ENCODE results near the gene ARHGEF40. TPM values are rescaled to one million over a fixed set of nuclear protein-coding genes. Genes with fewer than 3 reads are reported as not detected.

Gene ARHGEF40
- total RNA-seq, 3 donors from 2014 or later = 44.3 to 69.3 (median 47.8) TPM

DNA sequence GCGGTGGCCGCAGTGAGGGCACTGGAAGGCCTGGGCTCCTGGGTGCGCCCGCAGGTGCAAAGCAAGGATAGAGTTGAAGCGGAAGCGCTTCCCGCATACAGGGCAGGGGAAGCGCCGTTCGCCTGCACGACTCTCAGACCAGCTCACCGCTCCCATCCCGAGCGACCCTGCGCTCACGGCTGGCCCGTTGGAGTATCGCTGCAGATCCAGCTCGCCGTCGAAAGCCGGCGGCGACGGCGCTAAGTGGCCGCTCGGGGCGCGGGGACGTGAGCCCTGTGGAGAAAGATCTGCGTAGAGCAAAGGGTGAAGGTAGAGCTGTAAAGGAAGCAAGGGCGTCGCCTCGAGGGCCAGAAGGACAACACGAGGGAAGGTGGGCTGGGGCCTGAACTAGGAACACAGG is 22.9 kb downstream of the ARHGEF40 start:
- Histone ChIP-seq H3K9me3 (no peaks in the 10 kb centered on the region), H3K36me3 (ENCODE audit: low read depth) (no peaks in the 10 kb centered on the region), H3K4me3 (no peak overlapping the region), H3K4me1 (ENCODE audit: low read depth) (peaks cover 26% of the 10 kb centered on the region)
- DNase-seq = no peak
- ATAC-seq = no peak
- intact Hi-C loops (cut with DNase I, micrococcal nuclease) = loop anchor here in 1 of 2 donors (10.0 kb wide), 1 partner anchor 78 kb away; no protein-coding TSS in a partner anchor
- TF ChIP-seq, protein P1, sequence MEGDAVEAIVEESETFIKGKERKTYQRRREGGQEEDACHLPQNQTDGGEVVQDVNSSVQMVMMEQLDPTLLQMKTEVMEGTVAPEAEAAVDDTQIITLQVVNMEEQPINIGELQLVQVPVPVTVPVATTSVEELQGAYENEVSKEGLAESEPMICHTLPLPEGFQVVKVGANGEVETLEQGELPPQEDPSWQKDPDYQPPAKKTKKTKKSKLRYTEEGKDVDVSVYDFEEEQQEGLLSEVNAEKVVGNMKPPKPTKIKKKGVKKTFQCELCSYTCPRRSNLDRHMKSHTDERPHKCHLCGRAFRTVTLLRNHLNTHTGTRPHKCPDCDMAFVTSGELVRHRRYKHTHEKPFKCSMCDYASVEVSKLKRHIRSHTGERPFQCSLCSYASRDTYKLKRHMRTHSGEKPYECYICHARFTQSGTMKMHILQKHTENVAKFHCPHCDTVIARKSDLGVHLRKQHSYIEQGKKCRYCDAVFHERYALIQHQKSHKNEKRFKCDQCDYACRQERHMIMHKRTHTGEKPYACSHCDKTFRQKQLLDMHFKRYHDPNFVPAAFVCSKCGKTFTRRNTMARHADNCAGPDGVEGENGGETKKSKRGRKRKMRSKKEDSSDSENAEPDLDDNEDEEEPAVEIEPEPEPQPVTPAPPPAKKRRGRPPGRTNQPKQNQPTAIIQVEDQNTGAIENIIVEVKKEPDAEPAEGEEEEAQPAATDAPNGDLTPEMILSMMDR (IDR thresholded peaks at IDR 0.05) = no peak

DNA sequence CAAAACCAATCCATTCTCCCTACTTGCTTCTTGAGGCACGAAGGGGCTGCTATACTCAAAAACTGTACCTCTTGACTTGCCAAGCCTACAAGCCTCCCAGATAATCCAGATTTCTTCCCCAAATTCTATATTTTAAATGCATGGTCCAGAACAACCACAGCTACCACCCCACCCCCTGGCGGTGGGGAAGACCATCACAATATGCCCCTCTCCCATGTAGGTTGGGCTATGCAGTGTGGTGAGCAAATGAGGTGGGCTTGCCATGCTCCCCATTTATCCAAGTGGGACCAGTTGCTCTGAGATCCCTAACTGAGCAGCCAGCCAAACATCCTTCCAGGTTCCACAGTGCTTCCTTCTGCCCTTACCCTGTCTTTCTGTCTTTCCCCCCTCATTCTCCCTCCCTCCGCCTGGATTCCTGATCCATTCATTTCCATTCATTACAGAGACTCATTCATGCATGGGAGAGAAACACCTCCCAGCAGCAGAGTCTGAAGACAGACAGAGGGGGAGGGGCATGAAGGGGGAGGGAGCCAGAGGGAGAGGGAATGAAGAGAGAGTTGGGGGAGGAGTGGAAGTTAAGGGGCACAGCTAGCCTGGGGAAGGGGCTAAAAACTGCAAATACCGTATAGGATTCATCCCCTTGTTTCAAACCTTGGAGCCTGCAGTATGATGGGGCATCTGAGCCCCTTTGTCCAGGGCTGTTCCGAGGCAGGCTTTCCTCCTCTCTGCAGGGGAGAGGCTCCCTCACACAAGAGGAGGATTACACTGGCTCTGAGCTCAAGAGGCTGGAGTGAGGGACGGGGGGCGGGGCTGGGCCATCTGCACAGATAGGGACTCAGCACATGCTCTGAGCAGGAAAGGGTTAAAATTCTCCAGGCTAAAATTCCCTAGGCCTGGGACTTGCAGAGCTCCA is 23.9 kb downstream of the ARHGEF40 start:
- Histone ChIP-seq H3K4me1 (ENCODE audit: low read depth) (peaks cover 21% of the 10 kb centered on the region), H3K9me3 (no peaks in the 10 kb centered on the region), H3K36me3 (ENCODE audit: low read depth) (no peaks in the 10 kb centered on the region), H3K4me3 (no peak overlapping the region)
- DNase-seq = no peak
- ATAC-seq = no peak
- TF ChIP-seq, protein P1 (IDR thresholded peaks at IDR 0.05) = no peak
- intact Hi-C loops (cut with DNase I, micrococcal nuclease) = loop anchor here in 1 of 2 donors (10.0 kb wide), 1 partner anchor 79 kb away; no protein-coding TSS in a partner anchor

DNA sequence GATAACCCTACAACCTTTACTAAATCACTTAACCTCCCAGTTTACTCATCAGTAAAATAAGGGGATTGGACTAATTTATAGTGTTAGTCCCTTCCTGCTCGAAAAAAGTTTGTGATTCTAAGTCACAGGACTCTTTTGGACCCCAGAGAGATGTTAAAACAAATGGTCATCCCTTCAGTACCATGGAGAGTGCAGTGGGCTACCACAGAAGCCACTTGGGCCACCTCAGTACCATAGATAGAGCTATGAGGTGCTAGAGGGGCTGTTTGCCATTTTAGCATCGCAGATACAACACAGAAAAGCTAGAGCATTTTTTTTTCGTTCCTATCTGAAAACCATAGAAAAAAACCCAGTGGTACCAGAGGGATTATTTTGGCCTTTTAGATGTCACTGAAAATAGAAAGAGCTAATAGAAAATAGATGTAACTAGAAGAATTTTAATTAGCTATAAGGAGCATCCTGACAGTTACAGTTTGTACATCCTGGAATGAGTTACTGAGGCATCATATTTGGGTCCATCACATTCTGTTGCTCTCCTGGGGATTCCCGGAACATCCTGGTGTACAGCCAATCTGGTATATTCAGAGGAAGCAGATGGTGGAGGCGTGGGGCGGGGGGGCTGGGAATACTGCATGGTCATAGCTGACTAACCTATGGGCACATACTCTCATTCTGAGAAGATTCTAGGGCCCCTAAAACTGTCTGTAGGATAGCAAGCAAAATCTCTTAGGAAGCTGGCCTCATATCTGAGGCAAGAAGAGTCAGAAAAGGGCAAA is 25.5 kb downstream of the ARHGEF40 start:
- Histone ChIP-seq H3K36me3 (ENCODE audit: low read depth) (no peaks in the 10 kb centered on the region), H3K4me3 (no peak overlapping the region), H3K4me1 (ENCODE audit: low read depth) (peaks cover 17% of the 10 kb centered on the region), H3K9me3 (no peaks in the 10 kb centered on the region)
- TF ChIP-seq, protein P1 (IDR thresholded peaks at IDR 0.05) = no peak
- no peak for DNase-seq
- no peak for ATAC-seq
- intact Hi-C loops (cut with DNase I, micrococcal nuclease) = loop anchor here in 1 of 2 donors (10.0 kb wide), 1 partner anchor 81 kb away; no protein-coding TSS in a partner anchor

DNA sequence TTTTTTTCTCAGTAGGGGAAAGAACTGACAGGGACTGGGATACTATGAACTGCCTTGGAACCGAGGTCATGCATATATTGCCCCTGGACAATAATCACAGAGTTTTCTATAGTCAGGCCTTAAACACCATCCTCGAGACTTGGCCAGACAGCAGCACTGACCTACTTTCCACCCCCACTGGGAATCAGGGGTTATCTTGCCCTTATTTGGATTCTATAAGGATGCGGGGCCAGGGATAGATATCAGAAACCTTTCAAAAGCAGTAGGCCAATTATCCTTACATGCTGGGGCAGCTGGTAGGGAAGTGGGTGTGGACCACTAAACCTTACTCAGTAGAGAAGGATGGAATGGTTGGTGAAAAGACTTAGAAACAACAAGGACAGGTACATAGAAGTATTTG is 26.3 kb downstream of the ARHGEF40 start:
- H3K9me3 ChIP-seq = no peaks in the 10 kb centered on the region
- peaks cover 18% of the 10 kb centered on the region for H3K4me1 ChIP-seq (ENCODE audit: low read depth)
- no peak overlapping the region for H3K4me3 ChIP-seq
- DNase-seq (no peak), ATAC-seq (no peak)
- TF ChIP-seq, protein P1 (IDR thresholded peaks at IDR 0.05) = no peak
- H3K36me3 ChIP-seq (ENCODE audit: low read depth) = no peaks in the 10 kb centered on the region
- intact Hi-C loops (cut with DNase I, micrococcal nuclease) = loop anchor here in 1 of 2 donors (10.0 kb wide), 1 partner anchor 82 kb away; no protein-coding TSS in a partner anchor

DNA sequence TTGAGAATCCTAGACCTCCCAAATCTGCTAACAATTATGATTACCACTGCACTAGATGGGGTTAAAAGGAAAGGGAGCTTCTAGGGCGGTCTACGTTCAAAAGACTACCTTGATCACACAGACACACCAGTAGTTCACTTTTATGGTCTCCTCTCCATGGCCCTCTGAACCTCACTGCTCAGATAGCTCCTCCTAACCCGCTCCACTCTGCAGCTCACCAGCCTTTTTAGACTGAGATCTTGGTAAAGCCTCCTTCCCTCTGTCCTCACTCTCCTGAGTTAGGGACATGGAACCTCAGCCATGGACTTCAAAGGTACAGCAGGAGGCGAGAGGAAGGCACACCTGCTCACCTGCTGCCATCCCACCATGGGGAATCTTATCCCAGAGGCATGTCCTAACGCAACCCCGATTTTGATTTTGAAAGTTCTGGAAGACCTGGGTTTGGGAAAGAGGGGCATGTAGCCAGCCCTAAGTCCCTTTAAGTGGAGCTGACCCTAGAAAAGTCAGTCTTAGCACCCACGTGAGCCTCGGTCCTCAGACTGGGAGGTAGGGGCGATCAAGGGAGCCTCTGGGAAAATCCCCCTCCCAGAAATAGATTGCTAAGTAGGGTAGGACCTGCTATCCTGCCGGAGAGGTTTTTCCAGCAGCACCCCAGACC is 27.0 kb downstream of the ARHGEF40 start:
- TF ChIP-seq, protein P1 (IDR thresholded peaks at IDR 0.05) = no peak
- peak; percentile 10 for ATAC-seq
- H3K36me3 ChIP-seq (ENCODE audit: low read depth) = no peaks in the 10 kb centered on the region
- no peaks in the 10 kb centered on the region for H3K9me3 ChIP-seq
- peaks cover 25% of the 10 kb centered on the region for H3K4me1 ChIP-seq (ENCODE audit: low read depth)
- no peak overlapping the region for H3K4me3 ChIP-seq
- intact Hi-C loops (cut with DNase I, micrococcal nuclease) = loop anchor here in 1 of 2 donors (10.0 kb wide), 1 partner anchor 82 kb away; no protein-coding TSS in a partner anchor
- no peak for DNase-seq

Data from mucosa of descending colon (tissue), 3 donors.